Lower leg skin (tissue), 4 donors: ENCODE data around the gene EPM2A. TPM values are rescaled to one million over a fixed set of nuclear protein-coding genes. Genes with fewer than 3 reads are reported as not detected.
A peak's percentile ranks its signal among the peaks of the same experiment; 100 is the strongest.

Experiments used
- DNase-seq, 2 donors: peaks; one replicate each; pipeline ENCODE4 v3.0.0-alpha.2; 2019; ENCODE audit warnings: low spot score in 2 of 2
- H3K4me3 ChIP-seq: fragments of 200-600 bp; sonication (generic); 2 replicates; pipeline ENCODE4 v1.5.1; 2017; ENCODE audit warnings: mild to moderate bottlenecking, low read depth; ENCODE audit not compliant: poor library complexity, severe bottlenecking
- CTCF ChIP-seq, 3 donors: fragments of 450-650 bp; IDR thresholded peaks; one replicate each; pipeline ENCODE4 v1.5.1; 2016; ENCODE audit warnings: antibody characterized with exemption in 3 of 3, mild to moderate bottlenecking in 3 of 3, moderate library complexity in 2 of 3
- POLR2A ChIP-seq, 2 donors: fragments of 450-650 bp; IDR thresholded peaks; one replicate each; pipeline ENCODE4 v1.6.1; 2016 to 2017; ENCODE audit warnings: antibody characterized with exemption in 2 of 2, mild to moderate bottlenecking in 1 of 2, moderate library complexity in 1 of 2
- WGBS, 2 donors: methylation state at CpG; one replicate each; pipeline ENCODE4 v1.1.5; 2018; 5-methylcytosine and 5-hydroxymethylcytosine counted together
- intact Hi-C: fragments of 100-400 bp; cut with DNase I; formaldehyde crosslinking; loops from one replicate; pipeline ENCODE4 v1.15.0; 2023; ENCODE audit warnings: low total_unique reads
- total RNA-seq, 4 donors: library from RNA; depleted of rRNA; stranded (reverse); fragments of >200 nt; gene quantifications; one replicate each; pipeline ENCODE4 v1.1.0, GENCODE V29; 2016

EPM2A gene
- total RNA-seq, 4 donors from 2014 or later = 1.5 to 15.0 (median 7.1) TPM

- intact Hi-C loops = no loop called here
- no peak for DNase-seq
- H3K4me3 ChIP-seq = no peak overlapping the region
- TF ChIP-seq POLR2A (IDR thresholded peaks at IDR 0.05) (no peak), CTCF (IDR thresholded peaks at IDR 0.05) (no peak)
Measured at GRCh38 chr6:145761584-145761983, 26.3 kb upstream of the EPM2A start.

GRCh38 chr6:145758113-145758512 lies 22.8 kb upstream of the EPM2A start:
- H3K4me3 ChIP-seq = no peak overlapping the region
- no peak for TF ChIP-seq POLR2A (IDR thresholded peaks at IDR 0.05)
- no peak for TF ChIP-seq CTCF (IDR thresholded peaks at IDR 0.05)
- intact Hi-C loops = no loop called here
- DNase-seq = no peak
- 89 to 93% methylated on average over 4 of the region's 4 CpGs for WGBS, 2 donors

GRCh38 chr6:145756170-145756662 lies 20.9 kb upstream of the EPM2A start:
- DNase-seq = peak in 1 of 2 donors; percentile 41
- TF ChIP-seq CTCF (IDR thresholded peaks at IDR 0.05) = no peak
- intact Hi-C loops = no loop called here
- WGBS, 2 donors = 13 to 17% methylated on average over 1 of the region's 1 CpG
- H3K4me3 ChIP-seq = no peak overlapping the region

GRCh38 chr6:145755682-145756081 lies 20.4 kb upstream of the EPM2A start:
- intact Hi-C loops = no loop called here

GRCh38 chr6:145752638-145753037 lies 17.3 kb upstream of the EPM2A start:
- WGBS, 2 donors = 74 to 77% methylated on average over 2 of the region's 2 CpGs
- no peak for DNase-seq
- intact Hi-C loops = no loop called here
- TF ChIP-seq CTCF (IDR thresholded peaks at IDR 0.05) (no peak), POLR2A (IDR thresholded peaks at IDR 0.05) (no peak)
- no peak overlapping the region for H3K4me3 ChIP-seq

More at GRCh38 chr6:145755682-145756081, 20.4 kb upstream of the EPM2A start:
- DNase-seq = no peak
- no peak for TF ChIP-seq CTCF (IDR thresholded peaks at IDR 0.05)
- TF ChIP-seq POLR2A (IDR thresholded peaks at IDR 0.05) = no peak
- H3K4me3 ChIP-seq = no peak overlapping the region

GRCh38 chr6:145749632-145750031 lies 14.3 kb upstream of the EPM2A start:
- intact Hi-C loops = loop anchor here (10.0 kb wide), 1 partner anchor 55 kb away; no protein-coding TSS in a partner anchor
- DNase-seq = no peak
- WGBS, 2 donors = 43 to 58% methylated on average over 1 of the region's 1 CpG
- H3K4me3 ChIP-seq = no peak overlapping the region
- TF ChIP-seq CTCF (IDR thresholded peaks at IDR 0.05) (no peak), POLR2A (IDR thresholded peaks at IDR 0.05) (no peak)
